Sigmoid colon (tissue), 7 donors: ENCODE measurements around the gene CCNDBP1. TPM values are rescaled to one million over a fixed set of nuclear protein-coding genes. Genes with fewer than 3 reads are reported as not detected.

Source experiments
- DNase-seq: peaks from one replicate; pipeline ENCODE4 v3.0.0-alpha.2; 2019
- H3K27ac ChIP-seq, 4 donors: fragments of 200-600 bp; sonication (generic); one replicate each; pipeline ENCODE4 v1.5.1; 2016 to 2019; ENCODE audit warnings: mild to moderate bottlenecking in 1 of 4
- H3K27me3 ChIP-seq, 3 donors: fragments of 200-600 bp; sonication (generic); one replicate each; pipeline ENCODE4 v1.5.1; 2019; ENCODE audit warnings: mild to moderate bottlenecking in 1 of 3
- H3K36me3 ChIP-seq, 4 donors: fragments of 200-600 bp; sonication (generic); one replicate each; pipeline ENCODE4 v1.5.1; 2016 to 2019
- H3K4me1 ChIP-seq, 4 donors: fragments of 200-600 bp; sonication (generic); one replicate each; pipeline ENCODE4 v1.5.1; 2017 to 2019
- H3K4me3 ChIP-seq, 4 donors: fragments of 200-600 bp; sonication (generic); one replicate each; pipeline ENCODE4 v1.5.1; 2017 to 2019; ENCODE audit warnings: mild to moderate bottlenecking in 2 of 4, moderate library complexity in 1 of 4
- H3K9me3 ChIP-seq, 4 donors: fragments of 200-600 bp in 3 of 4; sonication (generic) in 3 of 4; one replicate each; pipeline versions ENCODE4 v1.5.1 to v1.6.1; 2013 to 2019
- EP300 ChIP-seq, 4 donors: sonication (generic); formaldehyde crosslinking; IDR thresholded peaks; one replicate each; pipeline ENCODE4 v1.6.1; 2017; ENCODE audit warnings: antibody characterized with exemption in 4 of 4
- POLR2A ChIP-seq, 2 donors: fragments of 450-650 bp; IDR thresholded peaks; one replicate each; pipeline ENCODE4 v1.6.1; 2016; ENCODE audit warnings: antibody characterized with exemption in 2 of 2, mild to moderate bottlenecking in 2 of 2, moderate library complexity in 2 of 2
- POLR2AphosphoS5 ChIP-seq, 4 donors: sonication (generic); formaldehyde crosslinking; IDR thresholded peaks; one replicate each; pipeline ENCODE4 v1.6.1; 2017; ENCODE audit warnings: antibody characterized with exemption in 4 of 4
- WGBS, 2 donors: extraction: QIAGEN DNeasy Blood & Tissue Kit; methylation state at CpG; one replicate each; pipeline ENCODE4 v1.1.7; 2013; 5-methylcytosine and 5-hydroxymethylcytosine counted together
- intact Hi-C: fragments of 100-400 bp; cut with DNase I; formaldehyde crosslinking; loops from one replicate; pipeline ENCODE4 v1.15.1; 2023
- polyA plus RNA-seq, 3 donors: library from polyadenylated mRNA; stranded (reverse); fragments of 200-250 nt; gene quantifications; one replicate each; pipeline ENCODE4 v1.2.3, GENCODE V29; 2013
- total RNA-seq, 4 donors: library from RNA; depleted of rRNA; stranded (reverse); fragments of >200 nt; gene quantifications; one replicate each; pipeline ENCODE4 v1.1.0, GENCODE V29; 2016
- TF ChIP-seq, protein P1 (sequence below), 4 experiments: fragments of 450-650 bp in 3 of 4; fragments of 200-600 bp in 1 of 4; IDR thresholded peaks; one replicate each; pipeline ENCODE4 v1.5.1; 2016 to 2019; ENCODE audit warnings: antibody characterized with exemption in 4 of 4, mild to moderate bottlenecking in 3 of 4, moderate library complexity in 2 of 4
- donor health status: healthy with polysubstance abuse.
- donor health status: Bipolar disorder and iron deficiency.
- donor health status: healthy.

The CCNDBP1 gene, protein sequence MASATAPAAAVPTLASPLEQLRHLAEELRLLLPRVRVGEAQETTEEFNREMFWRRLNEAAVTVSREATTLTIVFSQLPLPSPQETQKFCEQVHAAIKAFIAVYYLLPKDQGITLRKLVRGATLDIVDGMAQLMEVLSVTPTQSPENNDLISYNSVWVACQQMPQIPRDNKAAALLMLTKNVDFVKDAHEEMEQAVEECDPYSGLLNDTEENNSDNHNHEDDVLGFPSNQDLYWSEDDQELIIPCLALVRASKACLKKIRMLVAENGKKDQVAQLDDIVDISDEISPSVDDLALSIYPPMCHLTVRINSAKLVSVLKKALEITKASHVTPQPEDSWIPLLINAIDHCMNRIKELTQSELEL
- total RNA-seq (10 to 100 TPM; 39.1 to 80.5 (median 49.8) TPM), polyA plus RNA-seq (100 to 1,000 TPM in 1 of 3 donors, 10 to 100 TPM in 2; 52.1 to 109 (median 95.5) TPM)

DNA sequence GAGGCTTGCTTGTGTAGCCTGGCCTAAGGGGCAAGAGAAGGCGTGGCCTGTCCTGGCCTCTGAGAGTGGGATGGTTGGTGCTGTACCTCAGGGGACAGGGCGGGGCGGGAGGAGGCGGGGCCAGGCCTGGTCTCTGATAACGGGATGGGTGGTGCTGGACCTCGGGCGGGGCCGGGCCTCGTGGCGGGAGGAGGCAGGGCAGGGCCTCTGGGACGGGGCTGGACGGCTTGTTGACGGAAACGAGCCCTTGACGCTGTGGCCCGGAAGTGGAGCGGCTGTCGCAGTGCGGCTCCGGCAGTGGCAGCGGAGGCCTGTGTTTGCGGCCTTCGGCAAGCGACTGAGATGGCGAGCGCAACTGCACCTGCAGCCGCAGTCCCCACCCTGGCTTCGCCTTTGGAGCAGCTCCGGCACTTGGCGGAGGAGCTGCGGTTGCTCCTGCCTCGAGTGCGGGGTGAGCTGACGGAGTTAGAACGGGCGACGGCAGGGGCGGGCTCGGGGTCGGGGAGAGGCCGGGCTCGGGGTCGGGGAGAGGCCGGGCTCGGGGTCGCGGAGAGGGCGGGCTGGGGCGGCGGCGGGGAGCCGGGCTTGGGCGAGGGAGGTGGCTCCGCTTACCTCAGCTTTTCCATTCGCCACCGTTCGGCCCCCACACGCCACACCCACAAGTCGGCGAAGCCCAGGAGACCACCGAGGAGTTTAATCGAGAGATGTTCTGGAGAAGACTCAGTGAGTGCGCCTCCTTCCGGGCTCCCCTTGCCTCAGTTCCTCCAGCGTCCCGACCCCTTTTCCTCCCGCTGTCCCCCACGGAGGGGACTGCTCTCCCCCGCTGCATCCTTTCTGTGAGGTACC, at the start of gene CCNDBP1:
CCNDBP1 (plus strand) TSS at position 247 of the 846 bp plus-strand sequence; CDS start at position 343, 96 bp downstream.
- intact Hi-C loops: loop anchor here (2.0 to 10.0 kb wide), 2 partner anchors 81 to 99 kb away; partner anchors contain the start of gene UBR1
- 1% methylated on average over 69 of the region's 69 CpGs for WGBS, 2 donors
- peaks cover 0 to 34% (median 27%) of the 10 kb centered on the region in 4 donors for H3K4me1 ChIP-seq
- peak within 1 kb of the TSS; percentile 82 to 88 (median 87) for H3K27ac ChIP-seq
- peak within 1 kb of the TSS; percentile 47 to 83 (median 68) for H3K4me3 ChIP-seq
- DNase-seq: peak; percentile 94
- TF ChIP-seq POLR2AphosphoS5 (IDR thresholded peaks at IDR 0.05) (peak; percentile 70 to 89 (median 86)), POLR2A (IDR thresholded peaks at IDR 0.05) (peak; percentile 40 to 55), EP300 (IDR thresholded peaks at IDR 0.05) (no peak)
- TF ChIP-seq, protein P1, sequence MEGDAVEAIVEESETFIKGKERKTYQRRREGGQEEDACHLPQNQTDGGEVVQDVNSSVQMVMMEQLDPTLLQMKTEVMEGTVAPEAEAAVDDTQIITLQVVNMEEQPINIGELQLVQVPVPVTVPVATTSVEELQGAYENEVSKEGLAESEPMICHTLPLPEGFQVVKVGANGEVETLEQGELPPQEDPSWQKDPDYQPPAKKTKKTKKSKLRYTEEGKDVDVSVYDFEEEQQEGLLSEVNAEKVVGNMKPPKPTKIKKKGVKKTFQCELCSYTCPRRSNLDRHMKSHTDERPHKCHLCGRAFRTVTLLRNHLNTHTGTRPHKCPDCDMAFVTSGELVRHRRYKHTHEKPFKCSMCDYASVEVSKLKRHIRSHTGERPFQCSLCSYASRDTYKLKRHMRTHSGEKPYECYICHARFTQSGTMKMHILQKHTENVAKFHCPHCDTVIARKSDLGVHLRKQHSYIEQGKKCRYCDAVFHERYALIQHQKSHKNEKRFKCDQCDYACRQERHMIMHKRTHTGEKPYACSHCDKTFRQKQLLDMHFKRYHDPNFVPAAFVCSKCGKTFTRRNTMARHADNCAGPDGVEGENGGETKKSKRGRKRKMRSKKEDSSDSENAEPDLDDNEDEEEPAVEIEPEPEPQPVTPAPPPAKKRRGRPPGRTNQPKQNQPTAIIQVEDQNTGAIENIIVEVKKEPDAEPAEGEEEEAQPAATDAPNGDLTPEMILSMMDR (IDR thresholded peaks at IDR 0.05): peak in 2 of 4 experiments; percentile 19 to 33
- H3K36me3 ChIP-seq: peaks cover 0 to 26% (median 0%) of the 10 kb centered on the region in 4 donors
- H3K9me3 ChIP-seq: no peaks in the 10 kb centered on the region
- no peaks in the 10 kb centered on the region for H3K27me3 ChIP-seq

DNA sequence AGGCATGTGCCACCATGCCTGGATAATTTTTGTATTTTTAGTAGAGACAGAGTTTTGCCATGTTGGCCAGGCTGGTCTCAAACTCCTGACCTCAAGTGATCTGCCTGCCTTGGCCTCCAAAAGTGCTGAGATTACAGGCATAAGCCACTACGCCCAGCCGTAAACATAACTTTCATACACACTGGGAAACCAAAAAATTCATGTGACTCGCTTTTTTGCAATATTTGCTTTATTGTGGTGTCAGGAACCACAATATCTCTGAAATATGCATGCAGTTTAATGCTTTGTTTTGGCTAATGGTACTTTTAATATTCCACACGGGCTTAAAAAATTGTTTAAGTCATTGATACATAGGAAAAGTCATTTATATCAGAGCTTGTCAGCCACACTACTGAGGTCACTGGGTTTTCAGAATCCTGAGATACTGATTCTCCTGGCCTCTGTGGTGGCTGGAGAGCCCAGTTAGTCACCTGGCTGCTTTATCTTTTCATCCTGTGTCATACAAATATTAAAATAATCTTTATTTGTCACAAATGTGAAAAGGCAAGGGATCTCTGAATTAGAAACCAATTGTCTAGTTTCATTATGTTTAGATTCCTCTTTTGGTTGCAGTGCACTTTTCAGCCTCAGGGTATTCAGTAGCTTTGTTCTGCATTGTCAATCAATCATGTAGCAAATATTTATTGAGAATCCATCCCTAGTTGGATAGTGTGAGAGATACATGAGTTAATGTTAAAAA, 41.8 kb upstream of the CCNDBP1 start:
- Histone ChIP-seq H3K4me1 (no peaks in the 10 kb centered on the region), H3K27me3 (no peaks in the 10 kb centered on the region), H3K9me3 (no peaks in the 10 kb centered on the region), H3K27ac (no peak overlapping the region), H3K4me3 (no peak overlapping the region), H3K36me3 (peaks cover 10 to 72% (median 21%) of the 10 kb centered on the region in 4 donors)
- no peak for DNase-seq
- TF ChIP-seq POLR2A (IDR thresholded peaks at IDR 0.05): no peak
- no peak for TF ChIP-seq EP300 (IDR thresholded peaks at IDR 0.05)
- TF ChIP-seq POLR2AphosphoS5 (IDR thresholded peaks at IDR 0.05): no peak
- TF ChIP-seq, protein P1 (IDR thresholded peaks at IDR 0.05): no peak
- 87 to 89% methylated on average over 4 of the region's 4 CpGs for WGBS, 2 donors
- intact Hi-C loops: no loop called here

DNA sequence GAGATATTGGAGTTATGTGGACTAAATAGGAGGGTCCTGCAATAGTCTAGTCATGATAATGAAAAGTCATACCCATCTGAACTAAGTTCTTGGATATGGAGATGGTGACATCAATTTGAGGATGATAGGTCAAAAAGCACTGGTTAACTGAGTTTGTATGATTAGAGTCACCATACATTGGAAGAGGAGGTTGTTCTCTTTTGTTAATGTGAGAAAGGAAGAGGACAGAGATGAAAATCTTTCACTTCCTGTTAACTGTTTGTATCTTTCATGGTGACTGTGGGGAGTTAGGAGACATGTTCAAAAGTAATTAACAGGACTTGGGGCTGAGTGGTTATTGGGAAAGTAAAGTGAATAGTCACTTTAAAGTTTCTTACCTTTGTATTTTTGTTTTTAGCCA, 40.7 kb upstream of the CCNDBP1 start:
- Histone ChIP-seq H3K36me3 (peaks cover 10 to 72% (median 21%) of the 10 kb centered on the region in 4 donors), H3K27me3 (no peaks in the 10 kb centered on the region), H3K4me3 (no peak overlapping the region), H3K9me3 (no peaks in the 10 kb centered on the region), H3K27ac (no peak overlapping the region), H3K4me1 (no peaks in the 10 kb centered on the region)
- intact Hi-C loops: no loop called here
- TF ChIP-seq POLR2AphosphoS5 (IDR thresholded peaks at IDR 0.05): no peak
- TF ChIP-seq, protein P1 (IDR thresholded peaks at IDR 0.05): no peak
- TF ChIP-seq EP300 (IDR thresholded peaks at IDR 0.05): no peak
- TF ChIP-seq POLR2A (IDR thresholded peaks at IDR 0.05): no peak
- no peak for DNase-seq

DNA sequence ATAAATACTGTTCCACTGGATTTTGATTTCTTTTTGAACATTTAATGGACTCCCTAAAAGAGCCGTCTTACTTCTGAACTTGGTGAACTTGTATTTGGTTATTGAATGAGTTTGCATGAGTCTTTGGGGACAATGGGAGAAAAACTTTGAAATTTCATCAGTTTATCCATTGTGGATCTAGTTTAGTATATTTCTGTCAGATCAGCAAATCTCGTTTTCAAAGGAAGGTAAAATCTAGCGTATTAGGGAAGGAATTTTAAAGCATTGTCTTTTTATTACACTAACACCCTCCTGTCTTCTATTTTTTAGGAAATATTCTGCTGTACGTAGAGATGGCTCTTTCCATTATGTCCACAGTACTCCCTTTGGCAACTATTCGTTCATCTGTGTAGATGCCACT, 39.0 kb upstream of the CCNDBP1 start:
- no peaks in the 10 kb centered on the region for H3K9me3 ChIP-seq
- H3K36me3 ChIP-seq: peaks cover 0 to 69% (median 10%) of the 10 kb centered on the region in 4 donors
- H3K4me3 ChIP-seq: no peak overlapping the region
- H3K27me3 ChIP-seq: no peaks in the 10 kb centered on the region
- DNase-seq: no peak
- TF ChIP-seq EP300 (IDR thresholded peaks at IDR 0.05) (no peak), POLR2AphosphoS5 (IDR thresholded peaks at IDR 0.05) (no peak), POLR2A (IDR thresholded peaks at IDR 0.05) (no peak)
- TF ChIP-seq, protein P1 (IDR thresholded peaks at IDR 0.05): no peak
- no peak overlapping the region for H3K27ac ChIP-seq
- 89 to 95% methylated on average over 5 of the region's 5 CpGs for WGBS, 2 donors
- no peaks in the 10 kb centered on the region for H3K4me1 ChIP-seq
- intact Hi-C loops: no loop called here
